GM19467 (cell line): ENCODE measurements around the gene BCAT1.
"Not testable (repeated sequence)": the region's sequence is repeated elsewhere in the genome, so short reads cannot be mapped to it uniquely, and the experiment has no call there.

Experiments
- ATAC-seq: cut with Tn5 transposase; IDR thresholded peaks from one replicate; pipeline ENCODE4 v1.9.1; 2021; ENCODE audit warnings: mild to moderate bottlenecking, moderate library complexity; ENCODE audit not compliant: unreplicated experiment

BCAT1 gene

DNA sequence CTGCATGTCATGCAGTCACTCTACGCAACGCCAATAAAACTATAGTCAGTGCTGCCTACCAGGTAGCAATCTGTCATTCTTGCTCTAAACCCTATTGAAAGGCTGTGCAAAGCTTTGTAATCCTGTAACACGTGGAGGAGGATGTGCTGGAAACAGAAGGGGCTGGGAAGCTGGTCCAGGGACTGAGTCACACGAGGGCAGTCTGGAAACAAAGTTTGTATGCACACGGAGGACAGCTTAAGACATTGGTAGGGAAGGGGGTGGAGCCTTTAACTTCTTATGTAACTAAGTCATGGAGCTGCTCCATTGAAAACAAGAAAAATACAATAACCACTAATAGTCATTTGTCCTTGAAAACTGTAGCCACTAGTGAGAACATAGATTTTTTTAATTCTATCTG lies 128.0 kb downstream of the BCAT1 start:
- no peak for ATAC-seq

DNA sequence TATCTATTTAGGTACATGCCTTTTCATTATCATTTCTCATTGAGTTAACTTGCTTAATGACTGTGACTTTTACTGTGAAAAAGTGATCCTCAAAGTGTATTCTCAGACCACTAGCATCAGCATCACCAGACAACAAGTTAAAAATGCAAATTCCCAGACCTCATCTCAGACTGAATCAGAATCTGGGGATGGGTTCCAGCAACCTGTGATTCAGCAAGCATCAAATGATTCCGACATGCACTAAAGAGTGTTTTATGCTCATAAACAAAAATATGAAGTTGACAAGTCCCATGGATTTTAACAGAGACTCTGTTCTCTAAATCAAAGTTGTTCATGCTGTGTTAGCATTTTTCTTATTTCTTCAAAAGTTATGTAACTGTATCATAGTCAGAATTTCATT lies 130.6 kb downstream of the BCAT1 start:
- no peak for ATAC-seq

DNA sequence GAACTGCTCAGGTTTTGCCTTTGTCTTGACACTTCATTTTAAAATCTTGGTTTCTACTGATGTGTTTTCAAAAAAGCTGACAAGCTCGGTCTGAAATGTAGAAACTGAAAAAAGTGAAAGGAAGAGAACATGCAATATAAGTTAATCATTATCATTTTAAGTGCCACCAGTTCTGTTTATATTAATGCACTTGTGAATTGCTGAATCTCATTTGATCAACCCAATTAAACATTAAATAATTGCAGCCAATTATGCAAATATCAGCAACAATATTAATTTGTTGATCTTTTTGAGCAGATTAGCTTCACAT lies 133.8 kb downstream of the BCAT1 start:
- peak; percentile 36 for ATAC-seq

DNA sequence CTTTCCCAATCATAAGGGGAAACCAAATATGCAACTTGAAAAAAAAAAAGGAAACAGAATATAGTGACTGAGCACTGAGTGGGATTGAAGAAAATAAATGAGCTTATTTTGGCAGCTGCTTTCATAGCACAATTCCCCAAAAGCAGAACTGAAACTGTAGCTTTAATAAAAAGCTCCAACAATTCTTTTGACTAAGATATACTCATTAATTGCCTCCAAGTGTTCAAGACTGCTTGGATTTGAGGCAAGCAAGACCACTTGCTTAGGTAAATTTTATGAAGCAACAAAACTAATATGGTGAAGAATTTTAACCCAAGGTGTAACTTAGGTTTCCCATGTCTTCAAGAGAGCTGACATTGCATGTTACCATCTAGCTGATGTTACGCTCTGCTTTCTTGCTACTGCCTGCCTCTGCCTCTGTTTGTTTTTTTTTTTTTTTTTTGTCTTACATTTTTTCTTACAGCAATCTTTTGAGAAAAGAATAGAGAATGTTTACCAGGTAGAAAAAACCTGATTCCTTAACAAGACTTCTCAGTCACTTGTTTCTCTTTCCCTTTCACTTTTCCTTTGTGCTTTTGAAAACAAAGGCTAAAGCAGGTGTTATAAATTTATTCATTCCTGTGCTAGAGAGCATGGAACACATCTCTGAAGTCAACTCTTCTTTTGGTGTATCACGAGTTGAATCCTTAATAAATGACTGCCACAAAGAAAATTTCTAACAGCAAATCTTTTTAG lies 134.4 kb downstream of the BCAT1 start:
- peak; percentile 80 for ATAC-seq

DNA sequence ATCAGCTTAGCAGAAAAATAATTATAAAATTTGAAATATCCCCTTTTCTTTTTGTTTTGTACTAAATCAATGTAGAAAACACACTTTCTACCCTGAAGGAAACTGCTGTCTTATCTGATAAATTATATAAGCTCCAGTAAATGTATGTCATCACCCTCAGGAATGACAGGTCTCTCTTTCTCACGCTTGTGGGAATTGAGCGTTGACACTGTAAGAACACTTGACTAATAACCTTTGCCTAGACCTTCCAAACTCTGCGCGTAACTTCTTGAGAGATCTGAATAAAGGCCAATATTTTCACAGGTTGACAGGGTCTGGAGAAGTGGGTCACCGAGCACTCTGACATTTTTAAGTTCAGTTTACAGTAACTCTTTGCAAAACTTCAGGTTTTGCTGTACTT lies 138.5 kb downstream of the BCAT1 start:
- ATAC-seq, result no peak

DNA sequence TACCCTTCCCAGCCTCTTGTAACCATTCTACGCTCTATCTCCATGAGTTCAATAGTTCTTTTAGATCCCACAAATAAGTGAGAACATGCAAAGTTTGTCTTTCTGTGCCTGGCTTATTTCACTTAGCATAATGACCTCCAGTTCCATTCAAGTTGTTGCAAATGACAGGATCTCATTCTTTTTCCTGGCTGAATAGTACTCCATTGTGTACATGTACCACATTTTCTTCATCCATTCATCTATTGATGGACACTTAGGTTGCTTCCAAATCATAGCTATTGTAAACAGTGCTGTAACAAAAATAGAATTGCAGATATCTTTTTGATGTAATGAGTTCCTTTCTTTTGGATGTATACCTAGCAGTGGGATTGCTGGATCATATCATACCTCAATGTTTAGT lies 139.6 kb downstream of the BCAT1 start:
- not testable (repeated sequence) for ATAC-seq

DNA sequence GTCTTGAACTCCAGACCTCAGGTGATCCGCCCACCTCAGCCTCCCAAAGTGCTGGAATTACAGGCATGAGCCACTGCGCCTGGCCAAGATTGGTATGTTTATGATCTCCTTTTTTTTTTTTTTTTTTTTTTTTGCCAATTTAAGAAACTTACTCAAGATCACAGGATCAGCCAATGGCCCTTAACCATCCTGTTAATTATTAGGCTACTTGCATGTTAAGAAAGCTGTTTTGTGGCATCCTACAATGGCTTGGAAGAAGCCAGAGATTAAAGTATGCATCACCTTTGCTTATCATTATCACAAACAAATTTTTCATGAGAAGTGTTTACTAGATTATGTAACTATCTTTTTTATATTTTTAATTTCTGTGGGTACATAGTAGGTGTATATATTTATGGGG lies 140.2 kb downstream of the BCAT1 start:
- ATAC-seq, result no peak

DNA sequence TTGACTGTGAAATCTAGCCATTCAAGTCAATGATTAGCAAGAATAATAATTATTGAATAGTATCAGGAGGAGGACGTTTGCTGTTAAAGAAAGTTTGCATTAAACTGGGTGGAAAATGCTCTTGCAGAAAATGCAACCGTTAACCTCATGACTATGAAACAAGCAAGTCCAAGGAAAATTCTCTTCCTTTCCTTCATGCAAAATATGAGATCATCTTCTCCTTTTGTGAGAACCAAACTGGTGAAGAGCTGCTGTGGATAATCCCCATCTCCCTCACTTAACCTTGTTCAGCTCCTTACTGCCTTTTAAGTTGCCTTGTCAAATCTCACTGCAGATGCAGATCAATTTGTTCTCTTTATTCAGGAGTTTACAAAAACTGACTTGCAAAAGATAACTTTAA lies 142.5 kb downstream of the BCAT1 start:
- ATAC-seq, result no peak

DNA sequence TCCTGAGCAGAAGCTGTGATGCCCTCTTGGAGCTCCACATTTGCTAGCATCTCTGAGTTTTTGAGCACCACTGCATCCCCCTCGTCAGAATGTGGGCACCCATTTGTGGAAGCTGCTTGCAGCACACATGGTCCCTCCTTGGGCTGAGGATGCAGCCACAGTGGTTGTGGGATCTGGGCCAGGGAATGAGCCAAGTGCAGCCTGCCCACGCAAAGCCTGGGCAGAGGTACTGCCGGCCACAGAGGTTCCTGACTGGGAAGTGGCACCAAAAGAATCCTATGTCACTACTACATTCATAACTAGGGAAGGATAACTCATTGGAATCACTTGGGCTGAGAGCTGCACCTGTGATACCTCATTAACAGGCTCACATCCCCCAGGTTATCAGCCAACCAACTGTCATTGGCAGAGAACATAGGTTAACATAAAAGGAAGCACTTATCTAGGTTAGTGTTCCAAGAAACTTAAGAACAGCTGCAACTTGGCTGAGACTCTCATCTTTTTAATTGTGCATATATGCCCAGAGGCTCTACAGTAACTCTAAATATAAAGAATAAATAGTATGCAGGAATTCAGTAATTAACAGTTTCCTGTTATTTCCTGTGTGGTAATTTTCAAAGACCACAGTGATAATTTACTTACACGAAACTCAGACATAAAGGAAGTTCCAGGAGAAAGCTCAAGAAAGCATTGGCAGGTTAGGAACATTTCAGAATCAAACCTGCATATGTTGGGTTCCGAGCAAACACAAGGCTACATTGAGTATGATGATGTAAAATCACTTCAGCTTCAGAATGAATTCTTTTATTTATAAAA lies 145.3 kb downstream of the BCAT1 start:
- no peak for ATAC-seq

DNA sequence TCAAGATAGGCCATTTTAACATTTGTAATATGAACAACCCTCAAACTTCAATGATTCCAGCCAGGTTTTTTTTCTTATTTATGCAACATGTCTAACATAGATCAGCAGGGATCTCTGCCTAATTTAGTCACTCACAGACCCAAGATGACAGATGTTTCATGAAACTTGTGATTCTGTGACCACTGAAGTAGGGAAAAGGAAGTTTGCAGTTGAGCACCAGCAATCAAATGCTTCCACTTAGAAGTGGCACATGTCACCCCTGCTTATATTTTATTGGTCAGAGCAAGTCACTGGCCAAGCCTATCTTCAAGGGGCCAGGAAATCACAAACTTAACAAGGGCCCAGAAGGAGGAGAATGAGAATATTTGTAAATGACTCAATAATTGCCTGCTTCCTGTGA lies 150.6 kb downstream of the BCAT1 start:
- peak; percentile 88 for ATAC-seq

DNA sequence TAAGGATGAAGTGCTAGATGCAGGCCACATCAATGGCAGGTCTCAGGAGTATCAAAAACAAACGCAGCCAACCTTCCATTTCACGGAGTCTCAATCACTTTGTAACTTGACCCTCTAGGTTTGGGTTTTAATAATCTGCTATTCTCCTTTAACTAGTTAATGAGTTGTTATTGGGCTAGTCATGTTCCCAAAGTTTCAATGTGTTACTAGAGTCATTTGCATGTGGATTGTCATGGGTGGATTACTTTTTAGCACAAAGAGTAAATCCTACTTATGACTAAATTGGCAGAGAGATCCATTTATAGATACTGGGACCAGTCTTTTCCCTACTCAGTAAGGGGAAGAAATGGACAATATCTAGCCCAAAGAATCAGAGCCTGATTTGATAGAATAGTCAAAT lies 151.0 kb downstream of the BCAT1 start:
- ATAC-seq, result peak; percentile 26

DNA sequence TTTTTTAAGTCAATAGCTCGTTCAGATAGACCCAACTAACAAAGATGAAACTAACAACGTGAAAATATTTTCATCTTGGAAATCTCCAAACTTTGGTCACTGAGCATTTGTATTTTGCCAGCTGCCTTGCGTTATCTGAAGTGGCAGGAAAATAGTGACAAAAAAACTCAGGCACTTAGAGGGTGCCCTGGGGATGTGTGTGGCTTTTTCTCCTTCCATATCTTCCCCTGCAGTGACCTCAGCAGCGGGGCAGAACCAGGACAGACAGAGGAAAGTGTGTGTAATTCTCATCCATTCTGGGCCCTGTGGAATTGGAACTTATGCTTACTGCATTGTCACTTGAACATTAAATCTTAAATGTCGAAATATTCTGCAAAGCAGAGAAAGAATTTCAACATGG lies 152.0 kb downstream of the BCAT1 start:
- no peak for ATAC-seq

DNA sequence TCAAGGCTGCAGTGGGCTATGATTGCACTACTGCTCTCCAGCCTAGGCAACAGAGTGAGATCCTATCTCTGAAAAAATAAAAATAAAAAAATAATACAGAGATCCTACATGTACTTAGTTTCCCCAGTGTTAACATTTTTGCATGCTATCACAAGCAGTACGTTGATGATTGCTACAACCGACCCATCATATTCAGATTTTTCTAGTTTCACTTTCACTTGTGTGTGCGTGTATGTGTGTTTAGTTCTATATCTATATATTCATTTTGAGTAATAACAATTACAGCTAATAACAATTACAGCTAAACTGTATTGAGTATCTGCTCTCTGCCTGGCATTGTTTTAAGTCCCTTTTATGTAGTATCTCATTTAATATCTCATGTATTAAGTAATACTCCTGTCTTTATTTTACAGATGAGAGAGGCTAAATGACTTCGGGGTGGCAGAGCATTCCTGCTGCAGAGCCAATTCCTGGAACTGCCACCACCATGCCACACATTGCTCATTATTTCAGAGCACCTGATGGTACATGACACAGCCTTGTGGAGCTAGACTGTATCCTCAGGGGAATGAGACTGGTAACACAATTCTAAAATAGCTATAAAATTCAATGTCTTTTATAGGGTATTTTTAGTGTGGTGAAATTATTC lies 153.1 kb downstream of the BCAT1 start:
- no peak for ATAC-seq

DNA sequence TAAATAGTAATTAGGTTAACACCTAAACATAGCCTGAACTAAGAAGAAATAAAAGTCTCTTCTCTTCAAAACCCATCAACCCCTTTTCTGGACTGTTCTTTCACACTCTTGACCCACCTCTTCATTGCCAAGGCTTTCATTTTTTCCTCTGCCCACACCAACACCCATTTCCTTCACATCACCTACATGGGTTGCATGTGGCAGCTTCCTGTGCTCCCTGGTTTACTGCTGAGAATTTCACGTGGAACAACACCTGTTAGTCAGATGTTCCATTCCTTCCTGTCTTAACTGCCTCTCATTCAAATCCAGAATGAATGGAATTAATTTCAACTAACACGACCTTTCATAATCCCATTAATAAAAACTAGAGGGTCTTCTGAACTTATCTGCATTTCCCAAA lies 157.3 kb downstream of the BCAT1 start:
- no peak for ATAC-seq

DNA sequence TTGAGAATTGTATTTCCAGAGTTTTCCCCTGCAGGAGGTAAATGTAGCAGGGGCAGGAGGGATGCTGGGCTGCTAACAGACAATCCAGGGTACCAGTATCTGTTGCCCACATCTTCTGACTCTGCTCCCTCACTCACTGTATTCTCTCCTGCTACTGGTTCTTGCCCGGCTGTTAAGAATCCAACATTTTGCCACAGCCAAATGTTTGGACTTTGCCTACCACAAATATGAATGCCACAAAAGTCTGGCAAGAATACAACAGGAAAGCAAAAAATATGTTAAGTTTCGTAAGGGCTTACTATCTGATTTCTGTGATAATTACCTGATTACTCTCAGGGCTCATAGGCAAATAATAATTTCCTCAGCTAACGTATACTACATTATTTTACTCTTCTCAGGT lies 160.0 kb downstream of the BCAT1 start:
- no peak for ATAC-seq

DNA sequence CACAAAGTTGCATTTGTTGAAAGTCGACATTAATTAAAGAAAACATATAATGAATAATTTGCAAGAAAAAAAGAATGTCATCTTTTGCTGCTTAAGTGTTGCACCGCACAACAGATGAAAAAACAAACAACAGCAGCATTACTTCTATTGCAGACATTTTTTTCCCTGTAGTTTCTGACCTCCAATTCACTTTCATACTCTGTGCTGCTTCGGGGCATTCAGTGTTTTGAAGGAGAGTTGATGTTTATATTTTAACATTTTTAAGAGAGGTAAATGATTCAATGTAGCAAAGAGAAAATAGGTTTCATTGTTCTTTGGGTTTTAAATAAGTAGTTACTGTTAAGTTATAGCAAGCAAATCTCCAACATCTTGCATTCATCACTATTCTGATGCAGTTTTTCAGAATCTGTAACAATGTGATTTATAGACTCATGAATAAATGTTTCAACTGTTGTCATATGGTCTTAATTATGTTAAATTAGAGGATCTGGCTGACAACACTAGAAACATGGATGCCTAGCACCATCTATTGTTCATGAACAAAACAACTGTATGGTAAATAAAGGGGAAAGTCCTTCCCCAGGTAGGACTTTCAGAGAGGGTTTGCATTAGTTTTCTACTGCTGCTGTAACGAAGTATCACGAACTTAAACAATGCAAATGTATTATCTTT lies 168.1 kb downstream of the BCAT1 start:
- no peak for ATAC-seq

DNA sequence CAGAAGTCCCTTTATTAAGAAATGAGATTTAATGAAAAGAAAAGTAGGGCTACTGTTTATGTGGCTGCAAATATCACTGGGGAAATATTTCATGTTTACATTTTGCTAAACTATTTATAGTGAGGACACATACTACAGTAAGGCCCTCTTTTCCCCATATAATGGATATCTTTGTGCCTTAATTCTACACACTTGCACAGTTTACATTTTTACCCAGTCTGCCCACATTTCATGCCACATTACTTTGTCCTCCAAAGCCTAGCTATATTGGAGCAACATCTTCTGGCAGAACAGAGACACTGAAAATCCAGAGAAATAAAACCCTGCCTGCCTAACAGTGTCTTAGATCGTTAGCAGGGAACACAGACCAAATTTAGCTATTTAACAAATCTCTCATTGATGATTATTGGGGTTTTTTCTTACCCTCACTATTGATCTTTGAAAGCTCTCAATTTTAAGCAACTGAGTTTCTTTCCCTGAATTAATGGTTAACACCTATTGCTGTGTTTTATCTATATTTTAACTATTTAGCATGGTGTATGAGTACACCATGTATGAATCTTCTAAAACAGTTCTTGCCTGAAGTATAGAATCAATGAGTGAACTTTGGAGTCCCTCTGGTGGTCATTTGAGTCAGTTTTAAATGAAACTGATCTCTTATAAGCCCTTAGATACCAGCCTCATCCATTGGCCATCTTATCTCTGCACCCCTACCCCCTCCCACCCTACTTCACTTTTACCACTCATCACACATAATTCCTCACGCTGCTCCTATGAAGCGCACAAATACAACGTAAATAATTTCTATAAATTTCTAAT lies 170.2 kb downstream of the BCAT1 start:
- no peak for ATAC-seq

DNA sequence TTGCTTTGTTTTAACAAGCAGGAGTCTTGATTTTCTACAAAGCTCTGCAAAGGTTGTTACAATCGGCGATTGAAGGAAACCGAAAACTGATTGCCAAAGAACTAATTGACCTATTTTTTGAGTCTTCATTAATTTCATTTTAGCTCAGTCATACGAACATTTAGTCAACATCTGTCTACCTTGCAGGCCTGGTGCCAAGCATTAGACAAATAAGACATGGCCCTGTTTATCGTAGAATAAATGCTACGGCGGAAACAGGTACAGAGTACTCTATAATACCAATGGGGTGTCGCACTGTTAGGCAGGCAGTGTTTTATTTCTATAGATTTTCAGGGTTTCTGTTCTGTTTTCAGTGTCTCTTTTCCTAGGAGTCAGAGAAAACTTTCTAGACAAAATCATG lies 171.5 kb downstream of the BCAT1 start:
- ATAC-seq, result no peak

DNA sequence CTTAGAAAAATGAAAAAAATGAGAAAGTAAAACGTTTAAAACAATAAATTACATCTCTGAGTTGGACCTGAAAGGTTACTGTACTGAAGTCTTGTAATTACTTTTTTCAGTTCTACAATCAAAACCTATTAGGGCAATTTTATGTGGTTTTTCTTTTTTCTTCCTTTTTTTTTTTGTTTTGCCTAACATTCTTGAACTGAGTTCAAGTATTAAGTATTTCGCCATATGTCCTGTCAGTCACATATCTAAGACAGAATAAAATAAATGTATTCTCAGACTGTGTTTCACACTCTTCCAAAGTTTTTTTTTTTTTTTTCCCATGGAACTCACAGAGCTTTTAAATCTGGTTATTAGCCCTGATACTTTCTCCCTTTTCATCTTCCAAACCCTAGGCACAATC lies 172.0 kb downstream of the BCAT1 start:
- no peak for ATAC-seq

DNA sequence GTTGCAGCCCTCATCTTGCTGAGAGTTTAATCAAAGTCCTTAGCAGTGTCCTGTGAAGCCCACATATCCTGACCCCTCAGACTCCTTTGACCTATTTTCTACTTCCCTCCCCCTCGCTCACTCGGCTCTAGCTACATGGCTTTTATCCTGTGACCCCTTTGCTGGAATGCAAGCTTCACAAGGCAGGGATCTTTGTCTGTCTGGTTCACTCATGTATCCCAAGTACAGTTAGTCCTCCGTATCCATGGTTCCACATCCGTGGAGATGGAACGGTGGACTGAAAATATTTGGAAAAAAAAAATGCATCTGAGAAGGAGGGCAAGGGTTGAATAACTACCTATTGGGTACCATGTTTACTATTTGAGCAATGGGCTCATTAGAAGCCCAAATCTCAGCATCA lies 173.8 kb downstream of the BCAT1 start:
- ATAC-seq, result no peak

DNA sequence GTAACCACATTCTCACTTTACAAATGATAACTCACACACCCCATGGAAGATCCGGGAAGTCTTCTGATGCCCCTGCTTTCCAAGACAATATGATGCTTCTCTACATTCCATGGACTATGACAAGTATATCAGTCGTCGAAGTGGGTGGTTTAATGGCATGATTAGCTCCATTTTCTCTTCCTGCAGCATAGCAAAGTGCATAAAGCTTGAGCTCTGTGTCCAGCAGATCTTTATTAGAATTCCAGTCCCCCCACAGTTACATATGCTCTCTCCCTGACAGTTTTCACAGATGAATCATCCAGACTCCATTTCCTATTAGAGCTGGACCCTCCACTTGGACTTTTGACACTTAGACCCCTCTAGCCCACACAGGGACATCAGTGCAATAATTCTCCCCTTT lies 174.9 kb downstream of the BCAT1 start:
- no peak for ATAC-seq
